Measurements from ENCODE around the gene SHMT1.

- no peak for TF ChIP-seq POLR2A (IDR thresholded peaks at IDR 0.05)
- TF ChIP-seq, protein P1, sequence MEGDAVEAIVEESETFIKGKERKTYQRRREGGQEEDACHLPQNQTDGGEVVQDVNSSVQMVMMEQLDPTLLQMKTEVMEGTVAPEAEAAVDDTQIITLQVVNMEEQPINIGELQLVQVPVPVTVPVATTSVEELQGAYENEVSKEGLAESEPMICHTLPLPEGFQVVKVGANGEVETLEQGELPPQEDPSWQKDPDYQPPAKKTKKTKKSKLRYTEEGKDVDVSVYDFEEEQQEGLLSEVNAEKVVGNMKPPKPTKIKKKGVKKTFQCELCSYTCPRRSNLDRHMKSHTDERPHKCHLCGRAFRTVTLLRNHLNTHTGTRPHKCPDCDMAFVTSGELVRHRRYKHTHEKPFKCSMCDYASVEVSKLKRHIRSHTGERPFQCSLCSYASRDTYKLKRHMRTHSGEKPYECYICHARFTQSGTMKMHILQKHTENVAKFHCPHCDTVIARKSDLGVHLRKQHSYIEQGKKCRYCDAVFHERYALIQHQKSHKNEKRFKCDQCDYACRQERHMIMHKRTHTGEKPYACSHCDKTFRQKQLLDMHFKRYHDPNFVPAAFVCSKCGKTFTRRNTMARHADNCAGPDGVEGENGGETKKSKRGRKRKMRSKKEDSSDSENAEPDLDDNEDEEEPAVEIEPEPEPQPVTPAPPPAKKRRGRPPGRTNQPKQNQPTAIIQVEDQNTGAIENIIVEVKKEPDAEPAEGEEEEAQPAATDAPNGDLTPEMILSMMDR (IDR thresholded peaks at IDR 0.05) = no peak
- no peak for TF ChIP-seq POLR2AphosphoS5 (IDR thresholded peaks at IDR 0.05)
Observed at GRCh38 chr17:18318117-18318516, 45.2 kb downstream of the SHMT1 start.

Measured in suprapubic skin (tissue), 4 donors.